GM21526 (cell line): ENCODE measurements around the gene THOP1.

Experiments used
- ATAC-seq: cut with Tn5 transposase; IDR thresholded peaks from one replicate; pipeline ENCODE4 v1.9.1; 2021; ENCODE audit warnings: moderate library complexity; ENCODE audit not compliant: unreplicated experiment, low FRiP score

Gene THOP1

DNA sequence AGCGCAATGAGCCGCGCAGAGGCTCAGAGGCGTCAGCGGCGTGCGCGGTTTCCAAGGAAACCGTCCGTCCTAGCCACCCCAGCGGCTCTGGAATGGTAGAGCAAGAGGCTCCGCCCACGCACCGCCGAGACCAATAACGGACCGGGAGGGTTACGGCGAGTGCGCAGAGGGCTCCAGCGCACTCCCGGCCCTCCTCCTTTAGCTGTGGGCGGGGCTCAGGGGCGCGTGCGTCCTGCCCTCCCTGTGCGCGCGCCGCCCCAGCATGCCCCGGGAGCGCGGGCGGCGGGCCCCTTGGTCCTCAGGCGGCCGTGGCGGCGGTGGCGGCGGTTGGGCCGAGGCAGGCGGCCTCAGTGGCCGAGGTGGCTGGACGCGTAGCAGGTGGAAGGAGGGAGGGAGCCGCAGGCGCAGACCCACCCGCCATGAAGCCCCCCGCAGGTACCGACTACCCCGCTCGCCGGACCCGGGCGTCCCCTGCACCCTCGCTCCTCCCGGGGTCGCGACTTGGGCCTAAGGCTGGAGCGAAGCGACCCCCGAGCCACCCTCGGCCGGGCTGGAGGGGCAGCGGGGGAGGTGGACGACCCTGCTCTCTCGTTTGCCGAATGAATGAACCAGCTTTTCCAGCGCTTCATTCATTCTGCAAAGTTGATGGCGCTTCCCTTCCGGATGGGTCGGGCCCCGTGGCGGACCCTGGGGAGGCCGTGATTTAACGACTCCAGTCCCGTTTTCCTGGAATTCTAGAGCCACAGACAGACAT lies at the start of gene THOP1:
Gene THOP1, plus strand, starts transcription at position 260 of the 754 bp plus-strand sequence. Its CDS starts 160 bp downstream, at position 420.
- ATAC-seq: peak; percentile 49

DNA sequence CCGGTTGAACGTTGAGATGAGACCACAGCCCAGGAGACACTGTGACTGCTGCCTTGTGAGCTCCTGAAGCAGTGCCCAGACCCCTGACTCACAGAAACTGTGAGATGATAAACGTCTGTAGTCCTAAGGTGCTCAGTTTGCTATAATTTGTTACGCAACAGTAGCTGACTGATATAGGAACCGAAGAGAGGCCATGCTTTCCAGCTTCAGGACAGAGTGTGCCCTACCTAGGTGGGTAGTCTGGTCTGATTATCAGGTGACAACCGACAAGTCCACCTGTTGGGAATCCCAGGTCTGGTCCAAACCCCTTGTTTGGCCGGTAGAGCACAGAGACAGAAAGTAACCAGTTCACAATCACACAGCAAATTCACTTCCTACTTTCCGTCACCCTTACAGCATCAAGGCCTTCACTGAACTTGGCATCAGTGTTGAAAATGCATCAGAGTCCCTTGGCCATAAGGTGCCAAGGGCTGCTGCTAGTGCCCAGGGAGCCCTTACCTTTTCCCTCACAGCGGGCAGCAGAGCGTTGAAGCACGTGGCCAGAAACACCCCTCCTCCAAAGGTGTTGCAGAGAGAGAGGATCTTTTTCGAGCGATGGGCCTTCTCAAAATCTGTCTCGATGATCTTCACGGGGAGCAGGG lies 48.6 kb upstream of the THOP1 start:
- no peak for ATAC-seq

DNA sequence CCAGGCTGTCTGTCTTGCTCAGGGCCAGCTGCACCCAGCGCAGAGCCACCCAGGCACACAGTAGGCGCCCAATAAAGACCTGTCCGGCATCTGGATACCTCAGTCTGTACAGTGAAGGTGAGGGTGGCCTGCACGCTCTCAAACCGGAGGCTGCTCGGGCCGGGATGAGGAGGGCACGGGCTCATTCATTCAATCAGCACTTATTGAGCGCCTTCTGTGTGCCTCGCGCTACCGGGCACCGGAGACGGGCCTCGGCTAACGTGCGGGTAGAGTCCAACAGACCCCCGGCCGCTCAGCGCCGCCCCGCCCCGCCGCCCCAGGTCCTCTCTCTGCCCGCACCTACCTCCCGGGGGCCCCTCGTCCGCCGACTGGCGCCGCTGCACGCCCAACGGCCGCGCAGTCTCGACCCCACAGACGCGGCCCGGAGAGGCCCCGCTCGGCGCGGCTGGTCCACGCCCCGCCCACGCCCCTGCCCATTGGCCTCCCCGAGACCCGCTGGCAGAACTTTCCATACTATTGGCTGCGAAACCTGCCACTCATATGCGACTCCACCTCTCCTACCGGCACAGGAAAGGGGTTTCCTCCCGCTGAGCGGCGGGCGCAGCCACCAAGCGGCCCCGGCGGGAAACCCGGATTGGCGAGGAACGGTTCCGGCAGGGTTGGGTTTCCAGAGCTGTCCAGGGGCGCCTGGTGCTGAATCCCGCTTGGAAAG lies 45.5 kb upstream of the THOP1 start, which contains the start of gene SLC39A3:
Gene SLC39A3, minus strand, starts transcription at position 416 of the 712 bp plus-strand sequence. CDS start 2,760 bp downstream, outside the sequence.
- ATAC-seq: peak; percentile 86

DNA sequence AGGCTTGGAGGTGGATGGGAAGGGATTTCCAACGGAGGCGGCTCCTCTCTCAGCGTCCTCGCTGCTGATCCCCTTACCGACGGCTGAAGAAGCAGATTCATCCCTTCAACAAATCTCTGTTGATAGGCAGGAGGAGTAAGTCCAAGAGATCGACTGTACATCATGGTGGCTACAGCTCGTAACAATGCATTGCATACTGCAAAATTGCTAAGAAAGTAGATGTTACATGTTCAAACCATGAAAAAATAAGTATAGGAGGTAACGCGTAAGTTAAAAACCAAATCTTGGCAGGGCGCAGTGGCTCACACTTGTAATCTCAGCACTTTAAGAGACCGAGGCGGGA lies 45.0 kb upstream of the THOP1 start:
- no peak for ATAC-seq

DNA sequence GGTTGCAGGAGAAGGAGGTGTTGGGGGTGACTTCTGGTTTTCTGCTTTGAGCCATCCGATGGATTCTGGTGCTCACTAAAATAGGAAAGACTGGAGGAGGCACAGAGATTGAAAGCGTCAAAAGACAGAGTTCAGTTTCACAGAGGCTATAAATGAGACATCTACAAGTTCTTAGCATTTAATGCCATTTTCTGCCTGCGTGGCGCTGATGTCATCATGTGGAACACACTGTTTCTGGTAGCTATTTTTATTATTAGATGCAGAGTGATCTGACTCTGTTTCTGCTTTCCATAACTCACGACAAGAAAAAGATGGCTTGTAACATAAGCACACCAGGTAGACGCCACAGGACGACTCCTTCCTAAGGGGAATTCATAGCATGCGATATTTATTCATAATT lies 42.2 kb upstream of the THOP1 start:
- ATAC-seq: no peak

DNA sequence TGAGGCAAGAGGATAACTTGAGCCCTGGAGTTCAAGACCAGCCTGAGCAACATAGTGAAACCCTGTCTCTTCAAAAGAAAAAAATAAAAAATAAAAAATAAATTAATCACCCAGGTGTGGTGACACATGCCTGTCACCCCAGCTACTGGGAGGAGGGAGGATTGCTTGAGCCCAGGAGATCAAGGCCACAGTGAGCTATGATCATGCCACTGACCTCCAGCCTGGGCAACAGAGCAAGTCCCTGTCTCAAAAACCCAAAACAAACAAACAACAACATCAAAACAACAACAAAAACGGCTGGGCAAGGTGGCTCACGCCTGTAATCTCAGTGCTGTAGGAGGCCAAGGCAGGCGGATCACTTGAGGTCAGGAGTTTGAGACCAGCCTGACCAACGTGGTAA lies 41.2 kb upstream of the THOP1 start:
- ATAC-seq: no peak

DNA sequence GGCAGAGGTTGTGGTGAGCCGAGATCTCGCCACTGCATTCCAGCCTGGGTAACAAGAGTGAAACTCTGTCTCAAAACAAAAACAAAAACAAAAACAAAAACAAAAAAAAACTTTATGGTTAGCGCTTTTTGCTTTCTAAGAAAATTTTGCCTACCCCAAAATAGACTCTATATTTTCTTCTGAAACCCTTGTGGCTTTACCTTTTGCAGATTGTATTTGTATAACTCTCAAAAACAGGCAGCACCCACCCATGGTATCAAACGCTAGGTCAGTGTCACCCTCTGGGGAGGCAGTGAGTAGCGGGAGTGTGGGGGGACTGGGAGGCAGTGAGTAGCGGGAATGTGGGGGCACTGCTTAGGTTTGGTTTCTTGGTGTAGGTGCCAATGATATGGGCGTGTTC lies 38.0 kb upstream of the THOP1 start:
- no peak for ATAC-seq

DNA sequence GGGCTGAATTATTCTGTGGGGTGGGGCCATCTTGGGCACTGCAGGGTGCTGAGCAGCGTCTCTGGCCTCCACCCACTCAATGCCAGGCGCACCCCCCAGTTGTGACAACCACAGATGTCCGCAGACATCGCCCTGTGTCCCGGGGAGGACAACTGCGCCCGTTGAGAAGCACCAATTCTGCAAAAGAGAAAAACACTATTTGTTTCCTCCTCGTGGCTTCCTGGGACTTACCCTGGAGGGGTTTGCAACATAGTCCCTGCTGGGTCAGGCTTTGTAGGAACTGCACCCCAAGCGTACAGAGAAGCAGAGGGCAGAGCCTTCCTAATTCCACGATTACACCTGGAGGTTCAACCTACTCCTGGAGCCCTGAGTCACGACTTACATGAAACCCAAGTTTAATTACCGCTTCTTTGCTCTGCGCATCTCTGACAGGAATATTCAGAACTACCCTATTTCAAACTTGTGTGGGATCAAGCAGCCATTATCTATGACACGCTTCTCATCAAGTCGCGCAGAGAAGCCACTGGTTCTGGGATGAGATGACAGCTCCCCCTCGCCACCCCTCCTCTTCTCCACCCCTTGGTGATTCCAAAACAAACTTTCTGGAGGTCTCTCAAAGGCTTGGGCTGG lies 34.4 kb upstream of the THOP1 start:
- ATAC-seq: no peak

DNA sequence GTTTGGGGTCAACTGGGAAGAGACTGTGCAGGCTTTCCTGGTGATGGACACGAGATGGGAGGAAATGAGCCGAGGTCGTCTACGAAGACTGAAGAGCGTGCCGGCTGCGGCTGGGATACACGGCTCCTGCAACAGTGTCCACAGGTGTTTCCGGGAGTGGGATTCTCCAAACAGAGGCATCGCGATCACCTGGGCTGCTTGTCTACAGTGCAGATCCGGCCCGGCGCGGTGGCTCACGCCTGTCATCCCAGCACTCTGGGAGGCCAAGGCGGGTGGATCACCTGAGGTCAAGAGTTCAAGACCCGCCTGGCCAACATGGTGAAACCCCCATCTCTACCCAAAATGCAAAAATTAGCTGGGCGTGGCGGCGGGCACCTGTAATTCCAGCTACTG lies 33.9 kb upstream of the THOP1 start:
- ATAC-seq: no peak

DNA sequence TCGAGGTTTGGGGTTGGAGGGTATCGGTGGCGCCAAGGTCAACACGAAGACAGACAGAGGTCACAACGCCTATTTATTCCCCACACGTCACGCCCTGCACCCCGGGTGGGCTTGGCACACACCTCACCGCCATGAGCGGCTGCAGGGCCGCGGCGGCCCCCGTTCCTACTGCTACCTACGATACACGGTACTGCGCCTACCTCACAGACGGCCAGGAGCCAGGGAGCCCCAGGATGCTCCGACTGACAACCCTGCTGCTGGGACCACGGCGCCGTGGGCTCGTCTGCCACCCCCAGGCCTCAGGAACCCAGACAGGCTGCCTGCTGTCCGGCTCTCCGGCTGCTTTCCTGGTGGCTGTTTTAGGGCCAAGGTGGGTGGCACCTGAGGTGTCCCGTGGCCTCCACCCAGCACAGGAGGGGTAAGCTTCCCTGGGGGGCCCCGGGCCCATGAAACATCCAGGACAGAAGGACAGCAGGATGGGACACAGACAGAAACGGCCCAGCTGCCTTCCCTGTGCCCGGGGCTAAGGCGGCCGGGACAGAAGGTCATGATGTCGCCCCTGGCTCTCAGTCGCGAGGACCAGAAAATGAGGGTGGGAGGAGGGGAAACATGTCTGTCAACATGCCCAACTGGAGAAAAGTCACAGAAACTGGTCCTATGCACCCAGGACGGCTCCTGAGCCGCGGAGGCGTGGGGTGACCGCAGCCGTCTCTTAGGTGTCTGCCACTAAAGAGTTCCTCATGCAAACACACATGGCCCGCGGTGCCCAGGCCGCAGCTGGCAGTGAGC lies 30.4 kb upstream of the THOP1 start:
- no peak for ATAC-seq

DNA sequence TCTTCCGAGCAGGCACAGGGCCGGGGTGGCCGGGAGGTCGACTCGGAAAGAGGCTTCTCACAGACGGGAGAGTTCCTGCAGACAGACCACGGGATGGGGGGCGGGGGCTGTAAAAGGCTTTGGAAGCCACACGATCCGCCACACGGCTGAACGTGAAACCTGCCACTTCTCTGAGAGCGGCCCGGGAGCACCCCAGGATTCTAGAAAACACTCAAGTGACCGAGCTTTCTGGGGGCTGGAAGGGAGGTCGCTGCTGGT lies 29.9 kb upstream of the THOP1 start:
- no peak for ATAC-seq

DNA sequence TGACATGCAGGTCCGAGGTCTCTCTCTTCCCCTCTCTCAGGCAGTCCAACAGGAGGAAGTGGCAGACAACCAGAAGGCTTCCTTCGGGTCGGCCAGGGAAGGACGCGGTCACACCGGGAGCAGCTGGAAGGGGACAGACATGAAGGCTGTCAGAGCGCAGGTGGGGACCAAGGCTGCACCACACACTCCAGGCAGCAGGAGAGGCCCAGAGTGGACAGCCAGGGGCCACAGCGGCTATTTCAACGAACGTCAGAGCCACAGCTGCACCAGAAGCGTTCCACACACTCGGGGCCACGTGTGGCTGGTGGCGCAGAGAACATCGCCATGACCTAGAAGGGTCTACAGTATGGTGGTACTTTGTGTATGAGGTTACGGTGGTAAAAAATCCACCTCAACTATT lies 29.5 kb upstream of the THOP1 start:
- ATAC-seq: no peak

DNA sequence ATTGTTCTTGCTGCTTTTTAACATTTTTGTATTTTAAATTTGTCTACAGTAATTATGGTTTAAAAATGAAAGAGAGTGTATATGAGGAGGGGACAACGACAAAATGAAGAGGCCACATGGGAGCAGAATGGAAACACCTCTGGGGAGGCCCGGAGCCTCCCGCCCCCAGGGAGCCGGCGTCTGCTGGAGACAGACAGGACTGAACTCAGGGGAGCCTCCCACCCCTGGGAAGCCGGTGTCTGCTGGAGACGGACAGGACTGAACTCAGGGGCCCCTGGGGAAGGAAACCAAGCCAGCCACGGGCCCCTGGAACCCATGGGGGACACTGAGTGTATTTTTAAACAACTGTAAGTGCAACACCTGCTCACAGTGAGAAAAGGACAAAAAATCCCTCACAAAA lies 28.8 kb upstream of the THOP1 start:
- no peak for ATAC-seq

DNA sequence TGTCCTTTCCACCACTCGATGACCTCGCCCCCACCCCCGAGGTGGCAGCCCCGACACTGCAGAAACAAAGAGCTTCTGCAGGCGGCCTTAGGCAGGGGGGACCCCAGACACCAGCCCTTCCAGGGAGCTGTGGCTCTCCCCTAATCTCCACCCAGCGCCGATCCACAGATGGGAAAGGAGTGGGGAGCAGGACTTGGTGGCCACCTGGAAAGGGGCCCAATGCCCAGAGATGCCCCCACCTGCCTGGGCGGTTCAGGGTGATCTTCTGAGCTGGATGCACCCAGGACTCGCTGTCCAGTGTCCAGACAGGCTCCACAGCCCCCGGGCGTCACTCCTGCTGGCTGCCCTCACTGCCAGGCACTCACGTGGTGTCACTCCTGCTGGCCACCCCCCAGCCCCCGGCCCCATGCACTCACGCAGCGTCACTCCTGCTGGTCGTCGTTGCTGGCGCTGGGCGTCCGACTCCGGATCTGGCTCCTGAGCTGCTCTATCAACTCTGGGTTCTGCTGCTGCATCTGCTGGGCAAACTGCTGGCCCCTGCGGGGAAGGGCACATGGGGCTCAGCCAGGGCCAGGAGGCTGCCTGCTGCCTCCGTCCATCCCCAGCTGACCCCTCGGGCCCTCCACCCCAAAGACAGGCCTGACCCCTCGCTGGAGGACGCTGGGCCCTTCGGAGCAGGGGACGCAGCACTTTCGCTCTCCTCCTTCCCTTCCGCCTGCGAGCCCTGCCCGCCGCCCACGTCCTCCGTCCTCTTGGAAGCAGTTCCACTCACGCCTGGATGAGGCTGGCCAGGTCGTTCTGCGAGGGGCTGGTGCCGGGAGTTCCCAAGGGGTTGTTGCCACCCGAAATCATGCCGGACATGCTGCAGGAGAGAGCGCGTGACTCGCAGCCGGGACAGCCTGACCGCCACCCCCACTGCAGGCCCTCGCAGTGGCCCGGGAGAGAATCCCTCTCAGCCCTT lies 28.1 kb upstream of the THOP1 start:
- ATAC-seq: no peak

DNA sequence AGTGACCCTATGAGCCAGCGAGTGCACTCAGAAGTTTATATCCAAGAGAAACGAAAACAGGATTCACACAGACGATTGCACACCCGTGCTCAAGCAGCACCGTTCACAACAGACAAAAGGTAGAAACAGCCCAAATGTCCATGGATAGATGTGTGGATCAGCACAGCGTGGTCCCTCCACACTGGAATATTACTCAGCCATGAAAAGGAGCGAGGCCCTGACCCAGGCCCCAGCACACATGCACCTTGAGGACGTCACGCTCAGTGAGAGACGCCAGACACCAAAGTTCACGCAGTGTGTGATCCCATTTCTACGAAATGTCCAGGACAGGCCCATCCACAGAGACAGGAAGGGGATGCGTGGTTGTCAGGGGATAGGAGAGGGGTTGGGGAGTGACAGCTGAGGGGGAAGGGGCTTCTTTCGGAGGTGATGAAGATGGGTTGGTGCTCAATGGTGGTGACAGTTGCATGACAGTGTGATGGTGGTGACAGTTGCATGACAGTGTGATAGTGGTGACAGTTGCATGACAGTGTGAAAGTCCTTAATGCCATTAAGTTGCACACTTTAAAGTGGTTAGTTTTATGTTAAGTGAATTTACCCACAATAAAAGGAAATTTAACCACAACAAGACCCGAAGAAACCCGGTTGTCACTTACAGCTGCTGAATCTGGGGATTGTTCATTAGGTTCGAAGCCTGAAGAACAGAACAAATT lies 26.5 kb upstream of the THOP1 start:
- ATAC-seq: no peak

DNA sequence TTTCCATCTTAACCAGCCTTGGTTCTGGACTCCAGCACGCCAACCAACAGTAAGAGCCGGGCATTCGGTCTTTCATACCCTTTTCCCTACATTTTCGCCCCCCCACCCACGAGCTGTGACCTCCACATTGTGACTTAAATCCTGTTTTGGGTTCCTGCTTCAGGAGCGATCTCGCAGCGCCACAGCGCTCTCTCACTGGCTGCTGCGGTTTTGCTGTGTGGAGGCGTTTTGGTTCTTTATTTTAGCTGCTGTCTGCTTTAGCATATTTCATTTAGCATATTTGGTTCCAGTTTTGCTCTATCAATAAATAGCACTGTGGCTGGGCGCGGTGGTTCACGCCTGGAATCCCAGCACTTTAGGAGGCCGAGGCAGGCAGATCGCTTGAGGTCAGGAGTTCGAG lies 25.9 kb upstream of the THOP1 start:
- no peak for ATAC-seq

DNA sequence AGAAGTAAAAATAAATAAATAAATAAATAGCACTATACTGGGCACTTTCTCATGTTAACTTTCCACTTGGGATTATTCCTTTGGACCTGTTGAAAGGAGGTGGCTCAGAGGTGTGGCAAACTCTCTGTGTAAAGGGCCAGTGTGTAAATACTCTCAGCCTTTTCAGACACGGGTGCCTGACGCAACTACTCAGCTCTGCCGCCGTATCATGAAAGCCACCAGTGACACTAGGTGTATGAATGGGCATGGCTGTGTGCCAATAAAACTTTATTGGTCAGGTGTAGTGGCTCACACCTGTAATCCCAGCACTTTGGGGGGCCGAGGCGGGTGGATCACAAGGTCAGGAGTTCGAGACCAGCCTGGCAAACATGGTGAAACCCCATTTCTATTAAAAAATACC lies 25.3 kb upstream of the THOP1 start:
- ATAC-seq: no peak

DNA sequence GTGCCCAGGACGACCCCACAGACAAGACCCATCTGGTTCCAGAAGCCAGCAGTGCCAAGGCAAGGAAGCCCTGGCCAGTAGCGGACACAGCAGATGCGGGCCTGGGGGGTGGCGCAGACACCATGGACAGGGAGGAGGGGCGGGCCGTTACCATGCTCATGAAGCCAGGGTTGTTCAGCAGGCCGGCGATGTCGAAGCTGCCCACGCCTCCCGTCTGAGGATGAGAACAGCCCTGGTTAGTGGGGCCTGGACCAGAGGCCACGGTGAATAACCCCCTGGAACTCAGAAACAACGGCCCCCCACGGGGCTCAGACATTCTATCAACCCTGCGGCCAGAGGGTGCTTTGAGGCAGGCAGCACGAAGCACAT lies 24.0 kb upstream of the THOP1 start:
- no peak for ATAC-seq
